IMR-90 (cell line): Measurements from ENCODE around the gene B4GALT1. TPM values are rescaled to one million over a fixed set of nuclear protein-coding genes. Genes with fewer than 3 reads are reported as not detected.
A peak's percentile ranks its signal among the peaks of the same experiment; 100 is the strongest.

Experiments used
- ATAC-seq: fragments of 200-7000 bp; cut with Tn5 transposase; 2 replicates; pipeline ENCODE4 v1.9.1; 2020; ENCODE audit warnings: low read depth, mild to moderate bottlenecking, moderate library complexity
- BruUV-seq: library from RNA; stranded (reverse); fragments of 400-500 nt; replicated peaks from 2 replicates; lab custom pipeline; 2021; lab: Mats Ljungman, UMichigan
- CTCF ChIA-PET: fragments of 300-600 bp; formaldehyde crosslinking; extraction: SDS; loops from one replicate; lab custom pipeline; 2021; ENCODE audit warnings: antibody characterized with exemption; lab: Yijun Ruan, JAX
- POLR2A ChIA-PET: fragments of 300-600 bp; sonication (Branson Sonifier 250); formaldehyde crosslinking; loops from one replicate; lab custom pipeline; 2022; ENCODE audit warnings: antibody characterized with exemption; ENCODE audit not compliant: unreplicated experiment; lab: Charles Lee
- DNase-seq: peaks from one replicate; pipeline ENCODE4 v3.0.0; 2013
- H2AFZ ChIP-seq: replicated peaks from 2 replicates; pipeline ENCODE3; 2013; ENCODE audit warnings: low read length, mild to moderate bottlenecking; ENCODE audit not compliant: poor library complexity
- H2AK5ac ChIP-seq: 2 replicates; pipeline ENCODE4 v1.6.1; 2013; ENCODE audit warnings: low read depth, low read length, inconsistent platforms
- H2AK9ac ChIP-seq: replicated peaks from 2 replicates; pipeline ENCODE3; 2013; ENCODE audit warnings: mild to moderate bottlenecking, low read depth, low read length, moderate library complexity; ENCODE audit not compliant: poor library complexity
- H2BK120ac ChIP-seq: 2 replicates; pipeline ENCODE4 v1.6.1; 2013; ENCODE audit warnings: low read depth, low read length, inconsistent platforms
- H2BK15ac ChIP-seq: 3 replicates; pipeline ENCODE4 v1.6.1; 2013; ENCODE audit warnings: low read depth, low read length, inconsistent platforms
- H2BK20ac ChIP-seq: 2 replicates; pipeline ENCODE4 v1.6.1; 2013; ENCODE audit warnings: low read depth, mild to moderate bottlenecking, inconsistent platforms, low read length, moderate library complexity
- H2BK5ac ChIP-seq: 2 replicates; pipeline ENCODE4 v1.6.1; 2013; ENCODE audit warnings: mild to moderate bottlenecking, low read depth, low read length, inconsistent platforms; ENCODE audit not compliant: poor library complexity, severe bottlenecking
- H3K14ac ChIP-seq: replicated peaks from 2 replicates; pipeline ENCODE4 v1.6.1; 2013; ENCODE audit warnings: low read depth, low read length, inconsistent platforms
- H3K18ac ChIP-seq: 2 replicates; pipeline ENCODE4 v1.6.1; 2013; ENCODE audit warnings: low read depth, low read length, control low read depth
- H3K23ac ChIP-seq: 2 replicates; pipeline ENCODE4 v1.6.1; 2013; ENCODE audit warnings: low read depth, low read length, inconsistent platforms
- H3K27ac ChIP-seq: 2 replicates; pipeline ENCODE4 v1.5.1; 2013; ENCODE audit warnings: mild to moderate bottlenecking, control low read depth, low read length; ENCODE audit not compliant: insufficient read depth
- H3K27me3 ChIP-seq: 2 replicates; pipeline ENCODE4 v1.6.1; 2013; ENCODE audit warnings: low read length; ENCODE audit not compliant: control insufficient read depth, insufficient read depth
- H3K36me3 ChIP-seq: 2 replicates; pipeline ENCODE4 v1.6.1; 2013; ENCODE audit warnings: low read length, mixed read lengths; ENCODE audit not compliant: control insufficient read depth, insufficient read depth
- H3K4ac ChIP-seq: 2 replicates; pipeline ENCODE4 v1.6.1; 2013; ENCODE audit warnings: low read depth, low read length, inconsistent platforms
- H3K4me1 ChIP-seq: 2 replicates; pipeline ENCODE4 v1.6.1; 2013; ENCODE audit warnings: low read length, mixed read lengths; ENCODE audit not compliant: control insufficient read depth, insufficient read depth
- H3K4me2 ChIP-seq: 2 replicates; pipeline ENCODE4 v1.6.1; 2013; ENCODE audit warnings: low read depth, mild to moderate bottlenecking, control low read depth, low read length, moderate library complexity
- H3K4me3 ChIP-seq: 2 replicates; pipeline ENCODE4 v1.5.1; 2013; ENCODE audit warnings: low read depth, mild to moderate bottlenecking, control low read depth, low read length, moderate library complexity; ENCODE audit not compliant: insufficient read depth
- H3K56ac ChIP-seq: 2 replicates; pipeline ENCODE4 v1.6.1; 2013; ENCODE audit warnings: low read length, inconsistent platforms; ENCODE audit not compliant: insufficient read depth; ENCODE audit errors: extremely low read depth
- H3K79me1 ChIP-seq, 2 experiments: 2 replicates each; pipeline ENCODE4 v1.6.1; 2013; ENCODE audit warnings: low read length in 2 of 2, inconsistent platforms in 1 of 2, low read depth in 1 of 2
- H3K9ac ChIP-seq: 2 replicates; pipeline ENCODE4 v1.6.1; 2013; ENCODE audit warnings: low read depth, low read length, control low read depth
- H3K9me1 ChIP-seq: 2 replicates; pipeline ENCODE4 v1.6.1; 2013; ENCODE audit warnings: low read length, inconsistent platforms; ENCODE audit not compliant: insufficient read depth
- H3K9me3 ChIP-seq: 2 replicates; pipeline ENCODE4 v1.6.1; 2013; ENCODE audit warnings: low read length; ENCODE audit not compliant: control insufficient read depth, insufficient read depth
- H4K20me1 ChIP-seq: 2 replicates; pipeline ENCODE4 v1.6.1; 2013; ENCODE audit warnings: low read length, inconsistent platforms; ENCODE audit not compliant: insufficient read depth
- H4K5ac ChIP-seq: 2 replicates; pipeline ENCODE4 v1.6.1; 2013; ENCODE audit warnings: mild to moderate bottlenecking, low read depth, low read length, control low read depth
- H4K8ac ChIP-seq, 2 experiments: 2 replicates each; pipeline ENCODE4 v1.6.1; 2013; ENCODE audit warnings: low read depth in 2 of 2, low read length in 2 of 2, control low read depth in 1 of 2, inconsistent platforms in 1 of 2
- H4K91ac ChIP-seq: 2 replicates; pipeline ENCODE4 v1.6.1; 2013; ENCODE audit warnings: low read depth, low read length, inconsistent platforms; ENCODE audit not compliant: insufficient read depth
- CHD1 ChIP-seq: IDR thresholded peaks from 2 replicates; pipeline ENCODE4 v1.6.1; 2012; ENCODE audit warnings: low read depth, low read length, improper control_type of control experiment
- USF2 ChIP-seq: fragments of 150-350 bp; IDR thresholded peaks from 2 replicates; pipeline ENCODE4 v1.6.1; 2017; ENCODE audit warnings: mild to moderate bottlenecking, antibody characterized with exemption, low read length, low read depth
- WGBS, 2 experiments: methylation state at CpG; one replicate each; pipeline versions ENCODE4 v1.1.5 to v1.1.7; 2013; ENCODE audit warnings: missing lambda C conversion rate in 2 of 2; ENCODE audit not compliant: insufficient read length in 1 of 2; ENCODE audit errors: extremely low coverage in 2 of 2; 5-methylcytosine and 5-hydroxymethylcytosine counted together
- dilution Hi-C: fragments of 300-500 bp; cut with HindIII; formaldehyde crosslinking; loops from one replicate; pipeline ENCODE4 v1.14.3; 2018; ENCODE audit warnings: low sequenced_read_pairs; ENCODE audit not compliant: unreplicated experiment
- in situ Hi-C: fragments of 300-500 bp; cut with MboI; formaldehyde crosslinking; loops from 3 replicates; pipeline ENCODE4 v1.14.3; 2019; ENCODE audit warnings: low sequenced_read_pairs, inconsistent platforms, mixed read lengths
- intact Hi-C: fragments of 100-400 bp; cut with micrococcal nuclease; formaldehyde crosslinking; loops from 2 replicates; pipeline ENCODE4 v1.10.0; 2022
- polyA plus RNA-seq, 3 experiments: library from polyadenylated mRNA; depleted of rRNA; stranded (reverse); fragments of >200 nt; gene quantifications; 2 replicates each; pipeline ENCODE4 v1.2.3, GENCODE V29; 2012; ENCODE audit warnings: low replicate concordance in 1 of 3
- total RNA-seq: library from RNA; depleted of rRNA; stranded (reverse); fragments of >200 nt; gene quantifications from 2 replicates; pipeline ENCODE4 v1.2.3, GENCODE V29; 2012

B4GALT1 gene
- total and polyA plus RNA-seq, 2 of the 4 experiments (the other 2 are of a cell fraction), result 8.8 to 37.8 TPM

GRCh38 chr9:33101104-33101951, 65.8 kb downstream of the B4GALT1 start:
- ChIA-PET CTCF (no interaction called here), POLR2A (no interaction called here)
- no peak overlapping the region for H2BK20ac ChIP-seq
- H2AK5ac ChIP-seq, result peak overlapping the region; percentile 30; the same call in 1 of the 2 replicates
- no peak overlapping the region for H3K18ac ChIP-seq
- TF ChIP-seq CHD1, result no peak
- TF ChIP-seq USF2, result no peak
- peak overlapping the region; percentile 31 for H2AK9ac ChIP-seq
- no peak overlapping the region for H4K5ac ChIP-seq
- no peak overlapping the region for H3K56ac ChIP-seq
- H3K9ac ChIP-seq, result no peak overlapping the region
- 0 out of 2 replicates have a peak overlapping the region, but pooled peaks have one; percentile 23 for H3K4ac ChIP-seq
- peak overlapping the region; percentile 35; the same call in 1 of the 2 replicates for H4K91ac ChIP-seq
- peaks cover 13% of the 10 kb centered on the region for H3K4me1 ChIP-seq
- no peak overlapping the region for H3K4me3 ChIP-seq
- no peaks in the 10 kb centered on the region for H4K20me1 ChIP-seq
- BruUV-seq, result no TSS peak
- in situ Hi-C loops, result no loop called here
- H3K9me3 ChIP-seq, result no peaks in the 10 kb centered on the region
- peak overlapping the region; percentile 11; the same call in 1 of the 3 replicates for H2BK15ac ChIP-seq
- peak overlapping the region; percentile 45 for H2BK5ac ChIP-seq
- H3K79me1 ChIP-seq, result no peaks in the 10 kb centered on the region
- no peaks in the 10 kb centered on the region for H3K27me3 ChIP-seq
- H3K36me3 ChIP-seq, result no peaks in the 10 kb centered on the region
- H3K14ac ChIP-seq, result peak overlapping the region; percentile 20; the same call in 1 of the 2 replicates
- ATAC-seq, result peak; percentile 68
- dilution Hi-C loops, result no loop called here
- H3K27ac ChIP-seq, result peak overlapping the region; percentile 39
- H3K23ac ChIP-seq, result no peak overlapping the region
- peaks cover 16% of the 10 kb centered on the region for H3K9me1 ChIP-seq
- peak; percentile 39 for DNase-seq
- intact Hi-C loops, result no loop called here
- 83% methylated on average over 2 of the region's 10 CpGs; no CpG with 5 or more reads in 1 of the 2 experiments for WGBS, 2 experiments
- H2AFZ ChIP-seq, result peak overlapping the region; percentile 66
- H2BK120ac ChIP-seq, result peak overlapping the region; percentile 39
- H4K8ac ChIP-seq, result peak overlapping the region in 1 of 2 experiments; percentile 32; a peak in 1 of 4 replicates
- H3K4me2 ChIP-seq, result no peak overlapping the region
